ENCODE data around the gene LRRC73.
"Not testable (repeated sequence)": the region's sequence is repeated elsewhere in the genome, so short reads cannot be mapped to it uniquely, and the experiment has no call there.

Gene LRRC73

DNA sequence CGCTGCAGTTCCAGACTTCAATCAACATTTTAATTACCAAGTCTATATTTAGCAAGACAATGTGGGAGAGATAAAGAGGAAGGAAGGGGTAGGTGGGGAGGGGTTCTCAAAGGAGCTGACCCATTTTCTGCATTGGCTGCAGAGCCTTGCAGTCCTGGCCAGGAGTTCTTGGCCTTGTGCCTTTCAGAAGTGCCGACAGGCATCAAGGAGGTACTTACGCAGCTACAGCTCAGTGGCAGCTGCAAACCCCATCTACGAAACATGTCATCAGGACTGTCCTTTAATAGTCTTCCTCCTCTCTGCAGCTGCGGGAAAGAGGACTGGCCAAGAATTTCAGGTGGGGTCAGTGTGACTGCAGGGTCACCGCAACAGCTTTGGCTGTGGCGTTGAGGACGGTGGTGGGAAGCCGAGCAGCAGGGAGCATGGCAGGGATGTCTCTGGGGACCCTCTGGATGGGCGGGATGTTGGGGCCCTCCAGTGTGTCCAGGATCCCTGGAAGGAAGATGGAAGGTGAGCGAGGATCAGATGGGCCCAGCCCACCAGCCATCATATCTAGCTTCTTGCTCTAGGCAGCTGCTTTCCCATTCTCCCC lies 1.8 kb upstream of the LRRC73 start:
- no peak for DNase-seq (ENCODE audit: low read depth in 1 of 2, low spot score in 1 of 2)

- DNase-seq (ENCODE audit: low read depth in 1 of 2, low spot score in 1 of 2), result no peak
Observed at GRCh38 chr6:43510827-43511163, 649 bp upstream of the LRRC73 start.

- no peak for DNase-seq (ENCODE audit: low read depth in 1 of 2, low spot score in 1 of 2)
Observed at GRCh38 chr6:43509142-43509983, 783 bp downstream of the LRRC73 start.

DNA sequence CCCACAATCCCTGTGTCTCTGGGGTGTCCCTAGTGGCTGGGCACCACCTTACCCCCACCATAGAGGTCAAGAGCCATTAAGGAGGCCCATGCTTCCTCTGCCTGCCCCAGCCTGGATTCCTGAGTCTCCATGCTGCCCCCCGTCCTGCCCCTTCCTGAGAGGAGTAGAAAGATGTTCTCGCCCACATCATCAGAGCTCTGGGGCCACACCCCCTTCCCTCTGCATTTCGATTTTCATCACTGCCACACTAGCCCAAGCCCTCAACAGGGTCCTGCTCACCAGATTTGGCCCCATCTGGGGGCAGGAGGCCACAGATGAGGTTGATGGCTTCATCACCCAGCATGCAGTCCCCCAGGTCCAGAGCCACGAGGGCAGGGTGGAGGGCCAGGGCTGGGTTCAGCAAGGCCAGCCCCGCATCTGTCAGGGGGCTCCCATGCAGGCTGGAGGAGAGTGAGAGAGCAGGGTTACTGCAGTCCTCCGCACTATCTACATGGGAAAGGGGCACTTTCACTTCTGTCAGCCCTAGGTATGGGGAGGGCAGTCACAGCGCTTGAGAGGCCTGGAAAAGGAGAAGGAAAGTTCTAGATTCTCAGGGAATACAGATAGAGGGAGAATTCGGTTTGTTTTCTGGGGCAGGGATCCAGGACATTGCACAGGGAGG lies 1.5 kb downstream of the LRRC73 start:
- DNase-seq (ENCODE audit: low read depth in 1 of 2, low spot score in 1 of 2), result no peak

GRCh38 chr6:43506667-43507471 lies 3.3 kb downstream of the LRRC73 start:
- peak; percentile 55 to 59 for DNase-seq (ENCODE audit: low read depth in 1 of 2, low spot score in 1 of 2)

- DNase-seq (ENCODE audit: low read depth in 1 of 2, low spot score in 1 of 2), result no peak
Observed at GRCh38 chr6:43506171-43506570, 4.0 kb downstream of the LRRC73 start.

- DNase-seq (ENCODE audit: low read depth in 1 of 2, low spot score in 1 of 2), result no peak
Observed at GRCh38 chr6:43505718-43506117, 4.4 kb downstream of the LRRC73 start.

DNA sequence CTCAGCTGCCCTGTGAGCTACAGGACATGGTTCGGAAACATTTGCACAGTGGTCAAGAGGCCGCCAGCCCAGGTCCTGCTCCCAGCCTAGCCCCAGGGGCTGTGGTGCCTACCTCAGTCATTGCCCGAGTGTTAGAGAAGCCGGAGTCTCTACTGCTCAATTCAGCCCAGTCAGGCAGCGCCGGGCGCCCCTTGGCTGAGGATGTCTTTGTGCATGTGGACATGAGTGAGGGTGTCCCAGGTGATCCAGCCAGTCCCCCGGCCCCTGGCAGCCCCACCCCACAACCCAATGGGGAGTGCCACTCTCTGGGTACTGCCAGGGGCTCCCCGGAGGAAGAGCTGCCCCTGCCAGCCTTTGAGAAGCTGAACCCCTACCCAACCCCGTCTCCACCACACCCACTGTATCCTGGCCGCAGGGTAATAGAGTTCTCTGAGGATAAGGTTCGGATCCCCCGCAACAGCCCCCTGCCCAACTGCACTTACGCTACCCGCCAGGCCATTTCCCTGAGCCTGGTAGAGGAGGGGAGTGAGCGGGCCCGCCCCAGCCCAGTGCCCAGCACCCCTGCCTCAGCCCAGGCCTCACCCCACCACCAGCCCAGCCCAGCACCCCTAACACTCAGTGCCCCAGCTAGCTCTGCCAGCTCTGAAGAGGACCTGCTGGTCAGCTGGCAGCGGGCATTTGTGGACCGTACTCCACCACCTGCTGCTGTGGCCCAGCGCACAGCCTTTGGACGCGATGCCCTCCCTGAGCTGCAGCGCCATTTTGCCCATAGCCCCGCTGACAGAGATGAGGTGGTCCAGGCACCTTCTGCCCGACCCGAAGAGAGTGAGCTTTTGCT lies 5.2 kb downstream of the LRRC73 start:
- no peak for DNase-seq (ENCODE audit: low read depth in 1 of 2, low spot score in 1 of 2)

DNA sequence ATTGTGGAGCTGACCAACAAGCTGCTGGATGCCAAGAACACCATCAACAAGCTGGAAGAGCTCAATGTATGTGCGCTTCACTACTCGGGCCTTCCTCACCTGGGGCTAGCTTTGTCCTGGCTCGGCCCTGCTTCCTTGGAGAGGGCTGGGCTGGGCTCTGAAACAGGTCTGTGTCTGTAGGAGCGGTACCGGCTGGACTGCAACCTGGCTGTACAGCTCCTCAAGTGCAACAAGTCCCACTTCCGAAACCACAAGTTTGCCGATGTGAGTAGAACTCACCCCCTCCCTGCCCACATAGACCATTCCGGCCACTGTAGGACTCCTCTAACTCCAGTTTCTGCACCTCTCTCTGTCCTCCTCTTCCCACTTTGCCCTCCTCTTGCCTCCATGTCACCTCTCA lies 6.7 kb downstream of the LRRC73 start:
- DNase-seq (ENCODE audit: low read depth in 1 of 2, low spot score in 1 of 2), result no peak

GRCh38 chr6:43502666-43503065 lies 7.5 kb downstream of the LRRC73 start:
- DNase-seq (ENCODE audit: low read depth in 1 of 2, low spot score in 1 of 2), result no peak

GRCh38 chr6:43500921-43501320 lies 9.2 kb downstream of the LRRC73 start:
- no peak for DNase-seq (ENCODE audit: low read depth in 1 of 2, low spot score in 1 of 2)

GRCh38 chr6:43499028-43499815 lies 10.9 kb downstream of the LRRC73 start:
- no peak for DNase-seq (ENCODE audit: low read depth in 1 of 2, low spot score in 1 of 2)

- not testable (repeated sequence) for DNase-seq (ENCODE audit: low read depth in 1 of 2, low spot score in 1 of 2)
Observed at GRCh38 chr6:43498291-43498690, 11.9 kb downstream of the LRRC73 start.

- no peak for DNase-seq (ENCODE audit: low read depth in 1 of 2, low spot score in 1 of 2)
Observed at GRCh38 chr6:43497689-43498088, 12.5 kb downstream of the LRRC73 start.

GRCh38 chr6:43497129-43497396 lies 13.1 kb downstream of the LRRC73 start:
- no peak for DNase-seq (ENCODE audit: low read depth in 1 of 2, low spot score in 1 of 2)

GRCh38 chr6:43496370-43497128 lies 13.6 kb downstream of the LRRC73 start:
- no peak for DNase-seq (ENCODE audit: low read depth in 1 of 2, low spot score in 1 of 2)

GRCh38 chr6:43495409-43495941 lies 14.7 kb downstream of the LRRC73 start:
- no peak for DNase-seq (ENCODE audit: low read depth in 1 of 2, low spot score in 1 of 2)

DNA sequence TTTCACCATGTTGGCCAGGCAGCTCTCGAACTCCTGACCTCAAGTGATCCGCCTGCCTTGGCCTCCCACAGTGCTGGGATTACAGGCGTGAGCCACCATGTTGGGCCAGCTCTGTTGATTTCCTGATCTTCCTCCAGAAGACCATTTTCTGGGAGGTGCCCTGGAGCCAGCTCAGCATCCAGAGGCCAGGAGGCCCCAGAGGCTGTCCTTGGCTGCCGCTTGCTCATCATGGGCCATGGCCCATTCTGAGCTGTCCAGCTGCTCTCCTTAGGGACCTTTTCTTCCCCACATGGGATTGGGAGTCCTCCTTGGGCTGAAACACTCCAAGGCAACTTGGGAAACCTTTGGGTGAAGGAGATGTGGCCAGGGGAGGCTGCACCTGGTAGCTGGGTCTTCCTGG lies 15.4 kb downstream of the LRRC73 start:
- DNase-seq (ENCODE audit: low read depth in 1 of 2, low spot score in 1 of 2), result no peak

DNA sequence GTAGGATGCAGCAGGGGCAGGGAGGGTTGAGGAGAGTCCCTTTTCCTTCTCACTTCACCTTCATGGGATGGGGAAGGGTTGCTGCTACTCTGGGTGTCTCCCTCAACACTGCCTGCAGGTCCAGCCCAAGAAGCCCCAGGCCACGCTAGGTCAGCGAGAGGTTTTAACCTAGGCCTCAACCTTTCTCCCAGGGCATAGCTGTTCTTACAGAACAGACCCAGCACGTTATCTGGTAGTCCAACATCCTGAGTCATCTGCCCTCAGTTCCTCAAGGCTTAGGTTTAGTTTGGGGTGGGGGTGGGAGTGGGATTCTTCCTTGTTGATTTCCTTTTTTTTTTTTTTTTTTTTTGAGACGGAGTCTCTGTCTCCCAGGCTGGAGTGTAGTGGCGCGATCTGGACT lies 15.8 kb downstream of the LRRC73 start:
- DNase-seq (ENCODE audit: low read depth in 1 of 2, low spot score in 1 of 2), result no peak

Data from stimulated activated CD4-positive, alpha-beta T cell treated with anti-CD3 and anti-CD28 coated beads, Interleukin-15, amount 100 ng/mL, for 1 hour (primary cell).